ENCODE measurements around the gene DUSP1.

DNA sequence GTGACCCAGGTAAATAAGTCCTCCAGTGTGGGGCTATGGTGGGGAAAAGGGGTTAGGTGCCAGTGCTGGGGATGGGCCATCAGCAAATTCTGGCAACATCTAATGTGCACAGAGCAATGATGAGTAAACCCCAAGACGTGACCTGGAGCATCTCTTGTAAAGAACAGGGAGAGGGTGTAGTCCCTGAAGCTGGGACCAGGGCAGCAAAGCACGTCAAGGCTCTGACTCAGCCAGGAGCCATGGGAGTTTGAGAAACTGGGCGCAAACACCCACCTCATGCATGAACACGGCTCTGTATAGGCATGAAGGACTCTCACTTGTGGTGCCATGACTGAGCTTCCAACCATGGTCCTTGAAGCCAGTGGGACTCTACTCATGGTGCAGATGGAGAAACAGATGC is 51.8 kb downstream of the DUSP1 start:
- TF ChIP-seq, protein P1, sequence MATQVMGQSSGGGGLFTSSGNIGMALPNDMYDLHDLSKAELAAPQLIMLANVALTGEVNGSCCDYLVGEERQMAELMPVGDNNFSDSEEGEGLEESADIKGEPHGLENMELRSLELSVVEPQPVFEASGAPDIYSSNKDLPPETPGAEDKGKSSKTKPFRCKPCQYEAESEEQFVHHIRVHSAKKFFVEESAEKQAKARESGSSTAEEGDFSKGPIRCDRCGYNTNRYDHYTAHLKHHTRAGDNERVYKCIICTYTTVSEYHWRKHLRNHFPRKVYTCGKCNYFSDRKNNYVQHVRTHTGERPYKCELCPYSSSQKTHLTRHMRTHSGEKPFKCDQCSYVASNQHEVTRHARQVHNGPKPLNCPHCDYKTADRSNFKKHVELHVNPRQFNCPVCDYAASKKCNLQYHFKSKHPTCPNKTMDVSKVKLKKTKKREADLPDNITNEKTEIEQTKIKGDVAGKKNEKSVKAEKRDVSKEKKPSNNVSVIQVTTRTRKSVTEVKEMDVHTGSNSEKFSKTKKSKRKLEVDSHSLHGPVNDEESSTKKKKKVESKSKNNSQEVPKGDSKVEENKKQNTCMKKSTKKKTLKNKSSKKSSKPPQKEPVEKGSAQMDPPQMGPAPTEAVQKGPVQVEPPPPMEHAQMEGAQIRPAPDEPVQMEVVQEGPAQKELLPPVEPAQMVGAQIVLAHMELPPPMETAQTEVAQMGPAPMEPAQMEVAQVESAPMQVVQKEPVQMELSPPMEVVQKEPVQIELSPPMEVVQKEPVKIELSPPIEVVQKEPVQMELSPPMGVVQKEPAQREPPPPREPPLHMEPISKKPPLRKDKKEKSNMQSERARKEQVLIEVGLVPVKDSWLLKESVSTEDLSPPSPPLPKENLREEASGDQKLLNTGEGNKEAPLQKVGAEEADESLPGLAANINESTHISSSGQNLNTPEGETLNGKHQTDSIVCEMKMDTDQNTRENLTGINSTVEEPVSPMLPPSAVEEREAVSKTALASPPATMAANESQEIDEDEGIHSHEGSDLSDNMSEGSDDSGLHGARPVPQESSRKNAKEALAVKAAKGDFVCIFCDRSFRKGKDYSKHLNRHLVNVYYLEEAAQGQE (IDR thresholded peaks at IDR 0.05; ENCODE audit: insufficient read depth in 1 of 2, low read depth in 2 of 2, low read length in 2 of 2), result no peak
- no peak for TF ChIP-seq POLR2AphosphoS5 (IDR thresholded peaks at IDR 0.05; ENCODE audit: low read depth, low read length)
- TF ChIP-seq TAF1 (IDR thresholded peaks at IDR 0.05; ENCODE audit: borderline replicate concordance, insufficient read depth, low read length), result no peak

Measured in PFSK-1 (cell line).